ENCODE results near the gene POLR3H. TPM values are rescaled to one million over a fixed set of nuclear protein-coding genes. Genes with fewer than 3 reads are reported as not detected.

POLR3H gene
- total and polyA plus RNA-seq, 2 of the 4 experiments (the other 2 are of a cell fraction), result 37.8 to 67.8 TPM

- Histone ChIP-seq H3K27ac (ENCODE audit: insufficient read depth, low read length) (peak overlapping the region; percentile 53; the same call in 1 of the 2 replicates), H3K79me1 (ENCODE audit: low read depth in 1 of 2, low read length in 2 of 2) (peaks cover 6 to 57% of the 10 kb centered on the region in 2 experiments; a peak in 3 of 4 replicates), H3K36me3 (ENCODE audit: control insufficient read depth, insufficient read depth, low read length) (peaks cover 62% of the 10 kb centered on the region), H2AK9ac (replicated peaks; ENCODE audit: low read depth, low read length, poor library complexity) (peak overlapping the region; percentile 1), H3K23ac (ENCODE audit: low read depth, low read length) (no peak overlapping the region), H4K91ac (ENCODE audit: insufficient read depth, low read depth, low read length) (no peak overlapping the region), H2AK5ac (ENCODE audit: low read depth, low read length) (peak overlapping the region; percentile 25; the same call in 1 of the 2 replicates), H4K8ac (ENCODE audit: low read depth in 2 of 2, low read length in 2 of 2) (no peak overlapping the region; a peak in 1 of 4 replicates), H3K9me1 (ENCODE audit: insufficient read depth, low read length) (peaks cover 15% of the 10 kb centered on the region; the same call in 1 of the 2 replicates), H2BK5ac (ENCODE audit: low read depth, low read length, poor library complexity, severe bottlenecking) (peak overlapping the region; percentile 18), H4K5ac (ENCODE audit: low read depth, low read length) (no peak overlapping the region), H2BK15ac (ENCODE audit: low read depth, low read length) (no peak overlapping the region), H3K9ac (ENCODE audit: low read depth, low read length) (no peak overlapping the region), H3K9me3 (ENCODE audit: control insufficient read depth, insufficient read depth, low read length) (no peaks in the 10 kb centered on the region), H3K4ac (ENCODE audit: low read depth, low read length) (no peak overlapping the region), H3K4me3 (ENCODE audit: insufficient read depth, low read depth, low read length) (no peak overlapping the region), H3K4me2 (ENCODE audit: low read depth, low read length) (no peak overlapping the region), H3K56ac (ENCODE audit: extremely low read depth, insufficient read depth, low read length) (no peak overlapping the region), H3K14ac (replicated peaks; ENCODE audit: low read depth, low read length) (no peak overlapping the region), H3K18ac (ENCODE audit: low read depth, low read length) (no peak overlapping the region), H2BK20ac (ENCODE audit: low read depth, low read length) (no peak overlapping the region), H2BK120ac (ENCODE audit: low read depth, low read length) (no peak overlapping the region), H3K4me1 (ENCODE audit: control insufficient read depth, insufficient read depth, low read length) (peaks cover 25% of the 10 kb centered on the region), H3K27me3 (ENCODE audit: control insufficient read depth, insufficient read depth, low read length) (no peaks in the 10 kb centered on the region), H2AFZ (replicated peaks; ENCODE audit: low read length, poor library complexity) (peak overlapping the region; percentile 67), H4K20me1 (ENCODE audit: insufficient read depth, low read length) (peaks cover 32% of the 10 kb centered on the region)
- ChIA-PET CTCF (interaction anchor here (0.6 kb wide), 2 partner anchors 123 to 327 kb away, joined by 3 read pairs; no protein-coding TSS in a partner anchor), POLR2A (ENCODE audit: unreplicated experiment) (interaction anchor here (0.5 kb wide), 1 partner anchor 335 kb away, joined by 5 read pairs; no protein-coding TSS in a partner anchor)
- TF ChIP-seq USF2 (IDR thresholded peaks at IDR 0.05; ENCODE audit: low read depth, low read length) (no peak), RCOR1 (IDR thresholded peaks at IDR 0.05; ENCODE audit: insufficient replicate concordance, low read length) (no peak), RFX5 (IDR thresholded peaks at IDR 0.05; ENCODE audit: low read depth, low read length) (no peak)
- ATAC-seq (ENCODE audit: low read depth), result no peak
- dilution Hi-C loops (cut with HindIII; ENCODE audit: low sequenced_read_pairs, unreplicated experiment), result no loop called here
- in situ Hi-C loops (cut with MboI; ENCODE audit: low sequenced_read_pairs), result no loop called here
- DNase-seq, result no peak
- intact Hi-C loops (cut with micrococcal nuclease), result no loop called here
- WGBS, 2 experiments (ENCODE audit: extremely low coverage in 2 of 2, insufficient read length in 1 of 2), result 73% methylated on average over 4 of the region's 12 CpGs; no CpG with 5 or more reads in 1 of the 2 experiments
- no TSS peak for BruUV-seq (replicated peaks)
These were observed 17.9 kb downstream of the POLR3H start for GRCh38 chr22:41526226-41526829.
